HG02763 (cell line): ENCODE measurements around the gene XAGE3.
"Not testable (repeated sequence)": the region's sequence is repeated elsewhere in the genome, so short reads cannot be mapped to it uniquely, and the experiment has no call there.

Experiments used
- ATAC-seq: cut with Tn5 transposase; IDR thresholded peaks from one replicate; pipeline ENCODE4 v1.9.1; 2021; ENCODE audit warnings: mild to moderate bottlenecking, moderate library complexity; ENCODE audit not compliant: unreplicated experiment

The XAGE3 gene

GRCh38 chrX:52867610-52868348, at the start of gene XAGE3:
XAGE3 (minus strand) TSS chrX:52868083; CDS start chrX:52867133, 950 bp downstream.
- no peak for ATAC-seq

- ATAC-seq, result not testable (repeated sequence)
Observed at GRCh38 chrX:52914704-52915103, 46.8 kb upstream of the XAGE3 start.

GRCh38 chrX:52913681-52914080, 45.8 kb upstream of the XAGE3 start:
- not testable (repeated sequence) for ATAC-seq

GRCh38 chrX:52909313-52909969, 41.6 kb upstream of the XAGE3 start:
- ATAC-seq, result not testable (repeated sequence)

GRCh38 chrX:52907900-52908299, 40.0 kb upstream of the XAGE3 start:
- not testable (repeated sequence) for ATAC-seq

GRCh38 chrX:52907137-52907536, 39.3 kb upstream of the XAGE3 start:
- not testable (repeated sequence) for ATAC-seq

- ATAC-seq, result not testable (repeated sequence)
Observed at GRCh38 chrX:52906072-52906471, 38.2 kb upstream of the XAGE3 start.

- not testable (repeated sequence) for ATAC-seq
Observed at GRCh38 chrX:52905531-52905930, 37.6 kb upstream of the XAGE3 start.

GRCh38 chrX:52896855-52897709, 29.2 kb upstream of the XAGE3 start, which contains the start of gene FAM156B:
FAM156B (plus strand) TSS chrX:52897330; CDS start chrX:52907226, 9,896 bp downstream.
- ATAC-seq, result peak; percentile 78

GRCh38 chrX:52896438-52896837, 28.6 kb upstream of the XAGE3 start:
- ATAC-seq, result peak; percentile 27

GRCh38 chrX:52888090-52888489, 20.2 kb upstream of the XAGE3 start:
- ATAC-seq, result not testable (repeated sequence)

- not testable (repeated sequence) for ATAC-seq
Observed at GRCh38 chrX:52887459-52887858, 19.6 kb upstream of the XAGE3 start.

- ATAC-seq, result not testable (repeated sequence)
Observed at GRCh38 chrX:52876386-52876785, 8.5 kb upstream of the XAGE3 start.

- ATAC-seq, result not testable (repeated sequence)
Observed at GRCh38 chrX:52875436-52875835, 7.6 kb upstream of the XAGE3 start.

GRCh38 chrX:52874661-52875060, 6.8 kb upstream of the XAGE3 start:
- no peak for ATAC-seq

GRCh38 chrX:52873825-52874224, 5.9 kb upstream of the XAGE3 start:
- ATAC-seq, result not testable (repeated sequence)

GRCh38 chrX:52870046-52870445, 2.2 kb upstream of the XAGE3 start:
- no peak for ATAC-seq

GRCh38 chrX:52865343-52865998, 2.4 kb downstream of the XAGE3 start:
- no peak for ATAC-seq

GRCh38 chrX:52856991-52857525, 10.8 kb downstream of the XAGE3 start:
- not testable (repeated sequence) for ATAC-seq

GRCh38 chrX:52852110-52852860, 15.6 kb downstream of the XAGE3 start:
- ATAC-seq, result no peak
